ENCODE measurements around the gene ATP5F1D.
"Not testable (repeated sequence)": the region's sequence is repeated elsewhere in the genome, so short reads cannot be mapped to it uniquely, and the experiment has no call there.

DNA sequence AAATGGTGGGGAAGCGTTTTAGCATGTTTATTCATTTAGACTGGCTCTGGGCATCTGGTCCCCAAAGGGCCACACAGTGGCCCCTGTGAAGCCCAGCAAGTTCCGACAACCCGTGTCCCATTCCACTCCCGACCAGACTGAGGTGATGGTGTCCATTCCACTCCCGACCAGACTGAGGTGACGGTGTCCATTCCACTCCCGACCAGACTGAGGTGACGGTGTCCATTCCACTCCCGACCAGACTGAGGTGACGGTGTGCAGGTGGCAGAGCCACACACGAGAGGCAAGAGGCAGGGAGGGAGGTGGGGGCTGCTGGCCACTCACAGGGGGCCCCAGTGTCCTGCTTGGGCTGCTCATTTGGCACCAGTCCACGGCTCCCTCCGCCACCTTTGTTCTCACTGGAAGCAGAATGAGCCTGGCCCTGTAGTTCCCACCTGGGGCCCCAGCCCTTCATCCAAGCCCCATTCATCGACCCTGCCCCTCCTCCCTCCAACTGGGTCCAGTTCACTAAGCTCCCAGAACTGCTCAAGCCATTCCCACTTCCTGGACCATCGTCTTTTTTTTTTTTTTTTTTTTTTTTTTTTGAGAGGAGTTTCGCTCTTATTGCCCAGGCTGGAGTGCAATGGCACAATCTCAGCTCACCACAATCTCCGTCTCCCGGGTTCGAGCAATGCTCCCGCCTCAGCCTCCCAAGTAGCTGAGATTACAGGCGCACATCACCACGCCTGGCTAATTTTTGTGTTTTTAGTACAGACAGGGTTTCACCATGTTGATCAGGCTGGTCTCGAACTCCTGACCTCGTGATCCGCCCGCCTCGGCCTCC lies 4.9 kb downstream of the ATP5F1D start:
- TF ChIP-seq, protein P1, sequence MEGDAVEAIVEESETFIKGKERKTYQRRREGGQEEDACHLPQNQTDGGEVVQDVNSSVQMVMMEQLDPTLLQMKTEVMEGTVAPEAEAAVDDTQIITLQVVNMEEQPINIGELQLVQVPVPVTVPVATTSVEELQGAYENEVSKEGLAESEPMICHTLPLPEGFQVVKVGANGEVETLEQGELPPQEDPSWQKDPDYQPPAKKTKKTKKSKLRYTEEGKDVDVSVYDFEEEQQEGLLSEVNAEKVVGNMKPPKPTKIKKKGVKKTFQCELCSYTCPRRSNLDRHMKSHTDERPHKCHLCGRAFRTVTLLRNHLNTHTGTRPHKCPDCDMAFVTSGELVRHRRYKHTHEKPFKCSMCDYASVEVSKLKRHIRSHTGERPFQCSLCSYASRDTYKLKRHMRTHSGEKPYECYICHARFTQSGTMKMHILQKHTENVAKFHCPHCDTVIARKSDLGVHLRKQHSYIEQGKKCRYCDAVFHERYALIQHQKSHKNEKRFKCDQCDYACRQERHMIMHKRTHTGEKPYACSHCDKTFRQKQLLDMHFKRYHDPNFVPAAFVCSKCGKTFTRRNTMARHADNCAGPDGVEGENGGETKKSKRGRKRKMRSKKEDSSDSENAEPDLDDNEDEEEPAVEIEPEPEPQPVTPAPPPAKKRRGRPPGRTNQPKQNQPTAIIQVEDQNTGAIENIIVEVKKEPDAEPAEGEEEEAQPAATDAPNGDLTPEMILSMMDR (IDR thresholded peaks at IDR 0.05), result not testable (repeated sequence)
- TF ChIP-seq EP300, POLR2A, POLR2AphosphoS5 (IDR thresholded peaks at IDR 0.05): not testable (repeated sequence)

Measured in suprapubic skin (tissue), 4 donors.